Thoracic aorta (tissue), 2 donors: Measurements from ENCODE around the gene LRCH1. TPM values are rescaled to one million over a fixed set of nuclear protein-coding genes. Genes with fewer than 3 reads are reported as not detected.
"Not testable (repeated sequence)": the region's sequence is repeated elsewhere in the genome, so short reads cannot be mapped to it uniquely, and the experiment has no call there.

Experiments used
- ATAC-seq: fragments of 150-250 bp; one replicate; pipeline ENCODE4 v1.8.0; 2017; ENCODE audit warnings: low read depth; ENCODE audit not compliant: insufficient number of reproducible peaks, low FRiP score
- DNase-seq: peaks from one replicate; pipeline ENCODE4 v3.0.0-alpha.2; 2020; ENCODE audit warnings: low spot score
- H3K27ac ChIP-seq, 2 donors: fragments of 200-600 bp; sonication (generic); 1 replicate in 1 of 2; 2 replicates in 1 of 2; pipeline ENCODE4 v1.5.1; 2016; ENCODE audit warnings: mild to moderate bottlenecking in 2 of 2, moderate library complexity in 2 of 2
- H3K27me3 ChIP-seq: fragments of 200-600 bp; sonication (generic); replicated peaks from 2 replicates; pipeline ENCODE4 v1.6.0; 2016; ENCODE audit warnings: mild to moderate bottlenecking; ENCODE audit not compliant: insufficient read depth
- H3K36me3 ChIP-seq: fragments of 200-600 bp; sonication (generic); one replicate; pipeline ENCODE4 v1.5.1; 2016
- H3K4me1 ChIP-seq, 2 donors: fragments of 200-600 bp; sonication (generic); 1 replicate in 1 of 2; 2 replicates in 1 of 2; pipeline versions ENCODE4 v1.5.1 to v1.6.0; 2016; ENCODE audit warnings: low read depth in 2 of 2, mild to moderate bottlenecking in 1 of 2; ENCODE audit not compliant: control insufficient read depth in 1 of 2
- H3K4me3 ChIP-seq: fragments of 200-600 bp; sonication (generic); 2 replicates; pipeline ENCODE4 v1.5.1; 2016; ENCODE audit warnings: mild to moderate bottlenecking
- H3K9me3 ChIP-seq: fragments of 200-600 bp; sonication (generic); 2 replicates; pipeline ENCODE4 v1.5.1; 2016
- CTCF ChIP-seq: fragments of 200-600 bp; sonication (generic); IDR thresholded peaks from one replicate; pipeline ENCODE4 v1.5.1; 2019; ENCODE audit warnings: antibody characterized with exemption
- total RNA-seq, 2 donors: library from RNA; depleted of rRNA; stranded (reverse); fragments of >200 nt; gene quantifications; one replicate each; pipeline versions ENCODE4 v1.1.0 to v1.2.3, GENCODE V29; 2016

LRCH1 gene
- total RNA-seq, 2 donors from 2014 or later: 29.4 to 38.9 TPM

- peaks cover 25 to 48% of the 10 kb centered on the region in 2 donors for H3K4me1 ChIP-seq
- TF ChIP-seq CTCF: no peak
- no peak overlapping the region for H3K4me3 ChIP-seq
- ATAC-seq (peak; percentile 50), DNase-seq (no peak)
- no peaks in the 10 kb centered on the region for H3K27me3 ChIP-seq
- no peaks in the 10 kb centered on the region for H3K36me3 ChIP-seq
- H3K9me3 ChIP-seq: no peaks in the 10 kb centered on the region
- H3K27ac ChIP-seq: peak overlapping the region; percentile 63 to 64
These were observed 204.0 kb downstream of the LRCH1 start for GRCh38 chr13:46756977-46757376.

- Histone ChIP-seq H3K4me3 (no peak overlapping the region), H3K9me3 (no peaks in the 10 kb centered on the region), H3K27me3 (no peaks in the 10 kb centered on the region), H3K36me3 (no peaks in the 10 kb centered on the region), H3K27ac (peak overlapping the region; percentile 63 to 64), H3K4me1 (peaks cover 25 to 45% of the 10 kb centered on the region in 2 donors)
- TF ChIP-seq CTCF: no peak
- no peak for ATAC-seq
- no peak for DNase-seq
These were observed 204.7 kb downstream of the LRCH1 start for GRCh38 chr13:46757640-46758039.

GRCh38 chr13:46759846-46760245 is 206.9 kb downstream of the LRCH1 start:
- H3K27ac ChIP-seq: peak overlapping the region; percentile 63 to 64
- no peaks in the 10 kb centered on the region for H3K9me3 ChIP-seq
- H3K36me3 ChIP-seq: no peaks in the 10 kb centered on the region
- H3K27me3 ChIP-seq: no peaks in the 10 kb centered on the region
- DNase-seq (no peak), ATAC-seq (peak; percentile 48)
- no peak for TF ChIP-seq CTCF
- no peak overlapping the region for H3K4me3 ChIP-seq
- peaks cover 29 to 52% of the 10 kb centered on the region in 2 donors for H3K4me1 ChIP-seq

DNA sequence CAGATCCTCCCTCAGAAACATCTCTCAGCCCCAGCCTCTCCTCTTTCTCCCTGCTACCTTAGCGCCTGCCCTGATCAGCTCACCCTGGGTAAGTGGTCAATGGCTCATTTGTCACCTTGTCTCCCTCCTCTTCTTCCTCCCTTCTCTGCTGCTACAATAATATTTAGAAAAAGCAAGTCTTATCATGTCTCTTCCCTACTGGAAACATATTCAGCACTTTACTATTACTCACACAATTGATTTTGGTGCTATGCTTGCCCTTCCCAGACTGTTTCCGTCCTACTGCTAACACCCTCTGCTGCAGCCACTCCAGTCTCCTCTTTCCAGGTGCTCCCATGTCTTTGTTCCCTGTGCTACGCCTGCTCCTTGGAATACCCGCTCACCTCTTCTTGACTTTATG is 208.2 kb downstream of the LRCH1 start:
- peak overlapping the region; percentile 63 to 64 for H3K27ac ChIP-seq

DNA sequence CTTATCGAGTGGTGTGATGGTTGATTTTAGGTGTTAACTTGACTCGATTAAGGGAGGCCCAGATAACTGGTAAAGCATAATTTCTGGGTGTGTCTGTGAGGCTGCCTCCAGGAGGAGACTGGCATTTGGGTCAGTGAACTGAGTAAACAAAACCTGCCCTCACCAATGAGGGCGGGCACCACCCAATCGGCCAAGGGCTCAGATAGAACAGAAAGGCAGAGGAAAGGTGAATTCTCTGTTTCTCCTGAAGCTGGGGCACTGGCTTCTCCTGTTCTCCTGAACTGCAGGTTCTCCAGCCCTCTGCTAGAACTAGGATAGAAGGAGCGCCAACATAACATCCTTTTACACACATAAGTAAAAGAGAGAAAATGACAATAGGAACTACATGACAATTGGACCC is 208.9 kb downstream of the LRCH1 start:
- Histone ChIP-seq H3K27me3 (no peaks in the 10 kb centered on the region), H3K9me3 (no peaks in the 10 kb centered on the region), H3K27ac (no peak overlapping the region), H3K4me1 (peaks cover 33 to 66% of the 10 kb centered on the region in 2 donors), H3K4me3 (no peak overlapping the region), H3K36me3 (no peaks in the 10 kb centered on the region)
- ATAC-seq (no peak), DNase-seq (no peak)
- no peak for TF ChIP-seq CTCF

More for the DNA sequence above, 208.2 kb downstream of the LRCH1 start:
- Histone ChIP-seq H3K4me3 (no peak overlapping the region), H3K27me3 (no peaks in the 10 kb centered on the region), H3K36me3 (no peaks in the 10 kb centered on the region), H3K4me1 (peaks cover 38 to 65% of the 10 kb centered on the region in 2 donors), H3K9me3 (no peaks in the 10 kb centered on the region)
- DNase-seq (no peak), ATAC-seq (no peak)
- no peak for TF ChIP-seq CTCF

- ATAC-seq, H3K4me3 ChIP-seq, H3K27me3 ChIP-seq, H3K9me3 ChIP-seq, DNase-seq, H3K27ac ChIP-seq, H3K36me3 ChIP-seq: not testable (repeated sequence)
- H3K4me1 ChIP-seq: peaks cover 22 to 50% of the 10 kb centered on the region in 2 donors
These were observed 217.0 kb downstream of the LRCH1 start for GRCh38 chr13:46769925-46770324.
